IMR-90 (cell line): ENCODE results near the gene LIN52. TPM values are rescaled to one million over a fixed set of nuclear protein-coding genes. Genes with fewer than 3 reads are reported as not detected.

ENCODE experiments used
- ATAC-seq: fragments of 200-7000 bp; cut with Tn5 transposase; 2 replicates; pipeline ENCODE4 v1.9.1; 2020; ENCODE audit warnings: low read depth, mild to moderate bottlenecking, moderate library complexity
- BruUV-seq: library from RNA; stranded (reverse); fragments of 400-500 nt; replicated peaks from 2 replicates; lab custom pipeline; 2021; lab: Mats Ljungman, UMichigan
- CTCF ChIA-PET: fragments of 300-600 bp; formaldehyde crosslinking; extraction: SDS; loops from one replicate; lab custom pipeline; 2021; ENCODE audit warnings: antibody characterized with exemption; lab: Yijun Ruan, JAX
- POLR2A ChIA-PET: fragments of 300-600 bp; sonication (Branson Sonifier 250); formaldehyde crosslinking; loops from one replicate; lab custom pipeline; 2022; ENCODE audit warnings: antibody characterized with exemption; ENCODE audit not compliant: unreplicated experiment; lab: Charles Lee
- DNase-seq: peaks from one replicate; pipeline ENCODE4 v3.0.0; 2013
- H2AFZ ChIP-seq: replicated peaks from 2 replicates; pipeline ENCODE3; 2013; ENCODE audit warnings: low read length, mild to moderate bottlenecking; ENCODE audit not compliant: poor library complexity
- H2AK5ac ChIP-seq: 2 replicates; pipeline ENCODE4 v1.6.1; 2013; ENCODE audit warnings: low read depth, low read length, inconsistent platforms
- H2AK9ac ChIP-seq: replicated peaks from 2 replicates; pipeline ENCODE3; 2013; ENCODE audit warnings: mild to moderate bottlenecking, low read depth, low read length, moderate library complexity; ENCODE audit not compliant: poor library complexity
- H2BK120ac ChIP-seq: 2 replicates; pipeline ENCODE4 v1.6.1; 2013; ENCODE audit warnings: low read depth, low read length, inconsistent platforms
- H2BK15ac ChIP-seq: 3 replicates; pipeline ENCODE4 v1.6.1; 2013; ENCODE audit warnings: low read depth, low read length, inconsistent platforms
- H2BK20ac ChIP-seq: 2 replicates; pipeline ENCODE4 v1.6.1; 2013; ENCODE audit warnings: low read depth, mild to moderate bottlenecking, inconsistent platforms, low read length, moderate library complexity
- H2BK5ac ChIP-seq: 2 replicates; pipeline ENCODE4 v1.6.1; 2013; ENCODE audit warnings: mild to moderate bottlenecking, low read depth, low read length, inconsistent platforms; ENCODE audit not compliant: poor library complexity, severe bottlenecking
- H3K14ac ChIP-seq: replicated peaks from 2 replicates; pipeline ENCODE4 v1.6.1; 2013; ENCODE audit warnings: low read depth, low read length, inconsistent platforms
- H3K18ac ChIP-seq: 2 replicates; pipeline ENCODE4 v1.6.1; 2013; ENCODE audit warnings: low read depth, low read length, control low read depth
- H3K23ac ChIP-seq: 2 replicates; pipeline ENCODE4 v1.6.1; 2013; ENCODE audit warnings: low read depth, low read length, inconsistent platforms
- H3K27ac ChIP-seq: 2 replicates; pipeline ENCODE4 v1.5.1; 2013; ENCODE audit warnings: mild to moderate bottlenecking, control low read depth, low read length; ENCODE audit not compliant: insufficient read depth
- H3K27me3 ChIP-seq: 2 replicates; pipeline ENCODE4 v1.6.1; 2013; ENCODE audit warnings: low read length; ENCODE audit not compliant: control insufficient read depth, insufficient read depth
- H3K36me3 ChIP-seq: 2 replicates; pipeline ENCODE4 v1.6.1; 2013; ENCODE audit warnings: low read length, mixed read lengths; ENCODE audit not compliant: control insufficient read depth, insufficient read depth
- H3K4ac ChIP-seq: 2 replicates; pipeline ENCODE4 v1.6.1; 2013; ENCODE audit warnings: low read depth, low read length, inconsistent platforms
- H3K4me1 ChIP-seq: 2 replicates; pipeline ENCODE4 v1.6.1; 2013; ENCODE audit warnings: low read length, mixed read lengths; ENCODE audit not compliant: control insufficient read depth, insufficient read depth
- H3K4me2 ChIP-seq: 2 replicates; pipeline ENCODE4 v1.6.1; 2013; ENCODE audit warnings: low read depth, mild to moderate bottlenecking, control low read depth, low read length, moderate library complexity
- H3K4me3 ChIP-seq: 2 replicates; pipeline ENCODE4 v1.5.1; 2013; ENCODE audit warnings: low read depth, mild to moderate bottlenecking, control low read depth, low read length, moderate library complexity; ENCODE audit not compliant: insufficient read depth
- H3K56ac ChIP-seq: 2 replicates; pipeline ENCODE4 v1.6.1; 2013; ENCODE audit warnings: low read length, inconsistent platforms; ENCODE audit not compliant: insufficient read depth; ENCODE audit errors: extremely low read depth
- H3K79me1 ChIP-seq, 2 experiments: 2 replicates each; pipeline ENCODE4 v1.6.1; 2013; ENCODE audit warnings: low read length in 2 of 2, inconsistent platforms in 1 of 2, low read depth in 1 of 2
- H3K9ac ChIP-seq: 2 replicates; pipeline ENCODE4 v1.6.1; 2013; ENCODE audit warnings: low read depth, low read length, control low read depth
- H3K9me1 ChIP-seq: 2 replicates; pipeline ENCODE4 v1.6.1; 2013; ENCODE audit warnings: low read length, inconsistent platforms; ENCODE audit not compliant: insufficient read depth
- H3K9me3 ChIP-seq: 2 replicates; pipeline ENCODE4 v1.6.1; 2013; ENCODE audit warnings: low read length; ENCODE audit not compliant: control insufficient read depth, insufficient read depth
- H4K20me1 ChIP-seq: 2 replicates; pipeline ENCODE4 v1.6.1; 2013; ENCODE audit warnings: low read length, inconsistent platforms; ENCODE audit not compliant: insufficient read depth
- H4K5ac ChIP-seq: 2 replicates; pipeline ENCODE4 v1.6.1; 2013; ENCODE audit warnings: mild to moderate bottlenecking, low read depth, low read length, control low read depth
- H4K8ac ChIP-seq, 2 experiments: 2 replicates each; pipeline ENCODE4 v1.6.1; 2013; ENCODE audit warnings: low read depth in 2 of 2, low read length in 2 of 2, control low read depth in 1 of 2, inconsistent platforms in 1 of 2
- H4K91ac ChIP-seq: 2 replicates; pipeline ENCODE4 v1.6.1; 2013; ENCODE audit warnings: low read depth, low read length, inconsistent platforms; ENCODE audit not compliant: insufficient read depth
- CHD1 ChIP-seq: IDR thresholded peaks from 2 replicates; pipeline ENCODE4 v1.6.1; 2012; ENCODE audit warnings: low read depth, low read length, improper control_type of control experiment
- CTCF ChIP-seq: conservative IDR thresholded peaks from 2 replicates; pipeline ENCODE4 v1.5.1; 2012; ENCODE audit warnings: mild to moderate bottlenecking, low read depth, low read length, improper control_type of control experiment
- ELK1 ChIP-seq: fragments of 150-350 bp; IDR thresholded peaks from 2 replicates; pipeline ENCODE4 v1.6.1; 2016; ENCODE audit warnings: low read depth, mild to moderate bottlenecking, low read length, moderate library complexity, borderline replicate concordance
- MAFK ChIP-seq: IDR thresholded peaks from 2 replicates; pipeline ENCODE4 v1.6.1; 2012; ENCODE audit warnings: low read depth, low read length, improper control_type of control experiment
- MXI1 ChIP-seq: IDR thresholded peaks from 2 replicates; pipeline ENCODE4 v1.6.1; 2012; ENCODE audit warnings: low read depth, mild to moderate bottlenecking, low read length, moderate library complexity, borderline replicate concordance
- NFE2L2 ChIP-seq: fragments of 150-350 bp; IDR thresholded peaks from 2 replicates; pipeline ENCODE4 v1.6.1; 2016; ENCODE audit warnings: low read depth, mild to moderate bottlenecking, low read length
- POLR2A ChIP-seq: IDR thresholded peaks from 2 replicates; pipeline ENCODE4 v1.6.1; 2012; ENCODE audit warnings: mild to moderate bottlenecking, low read depth, low read length
- RAD21 ChIP-seq: IDR thresholded peaks from 2 replicates; pipeline ENCODE4 v1.6.1; 2012; ENCODE audit warnings: low read length, improper control_type of control experiment
- RCOR1 ChIP-seq: IDR thresholded peaks from 2 replicates; pipeline ENCODE4 v1.6.1; 2012; ENCODE audit warnings: mild to moderate bottlenecking, low read length, improper control_type of control experiment; ENCODE audit not compliant: insufficient replicate concordance
- SMC3 ChIP-seq: fragments of 150-350 bp; IDR thresholded peaks from 2 replicates; pipeline ENCODE4 v1.6.1; 2016; ENCODE audit warnings: low read depth, mild to moderate bottlenecking, antibody characterized with exemption, low read length, moderate library complexity
- WGBS, 2 experiments: methylation state at CpG; one replicate each; pipeline versions ENCODE4 v1.1.5 to v1.1.7; 2013; ENCODE audit warnings: missing lambda C conversion rate in 2 of 2; ENCODE audit not compliant: insufficient read length in 1 of 2; ENCODE audit errors: extremely low coverage in 2 of 2; 5-methylcytosine and 5-hydroxymethylcytosine counted together
- dilution Hi-C: fragments of 300-500 bp; cut with HindIII; formaldehyde crosslinking; loops from one replicate; pipeline ENCODE4 v1.14.3; 2018; ENCODE audit warnings: low sequenced_read_pairs; ENCODE audit not compliant: unreplicated experiment
- in situ Hi-C: fragments of 300-500 bp; cut with MboI; formaldehyde crosslinking; loops from 3 replicates; pipeline ENCODE4 v1.14.3; 2019; ENCODE audit warnings: low sequenced_read_pairs, inconsistent platforms, mixed read lengths
- intact Hi-C: fragments of 100-400 bp; cut with micrococcal nuclease; formaldehyde crosslinking; loops from 2 replicates; pipeline ENCODE4 v1.10.0; 2022
- polyA plus RNA-seq, 3 experiments: library from polyadenylated mRNA; depleted of rRNA; stranded (reverse); fragments of >200 nt; gene quantifications; 2 replicates each; pipeline ENCODE4 v1.2.3, GENCODE V29; 2012; ENCODE audit warnings: low replicate concordance in 1 of 3
- total RNA-seq: library from RNA; depleted of rRNA; stranded (reverse); fragments of >200 nt; gene quantifications from 2 replicates; pipeline ENCODE4 v1.2.3, GENCODE V29; 2012

The LIN52 gene
- total and polyA plus RNA-seq, 2 of the 4 experiments (the other 2 are of a cell fraction), result 6.1 to 11.5 TPM

- Histone ChIP-seq H3K4me3 (no peak overlapping the region), H3K9me1 (no peaks in the 10 kb centered on the region), H4K20me1 (no peaks in the 10 kb centered on the region), H3K4ac (no peak overlapping the region), H3K79me1 (no peaks in the 10 kb centered on the region; a peak in 1 of 4 replicates), H2AK9ac (no peak overlapping the region), H3K27ac (no peak overlapping the region), H4K91ac (no peak overlapping the region), H2AK5ac (no peak overlapping the region), H2BK20ac (no peak overlapping the region), H3K4me1 (no peaks in the 10 kb centered on the region), H2BK5ac (no peak overlapping the region), H4K5ac (no peak overlapping the region), H2AFZ (no peak overlapping the region), H3K14ac (no peak overlapping the region), H3K18ac (no peak overlapping the region), H3K9ac (no peak overlapping the region), H2BK120ac (no peak overlapping the region), H3K23ac (no peak overlapping the region), H2BK15ac (no peak overlapping the region), H3K9me3 (no peaks in the 10 kb centered on the region), H3K4me2 (no peak overlapping the region), H3K27me3 (no peaks in the 10 kb centered on the region), H3K56ac (no peak overlapping the region), H3K36me3 (peaks cover 1% of the 10 kb centered on the region; the same call in 1 of the 2 replicates), H4K8ac (no peak overlapping the region)
- WGBS, 2 experiments, result no CpG with 5 or more reads among the region's 1 CpG
- TF ChIP-seq SMC3, result no peak
- TF ChIP-seq ELK1, result no peak
- no peak for TF ChIP-seq CTCF
- no peak for TF ChIP-seq MXI1
- TF ChIP-seq RCOR1, result no peak
- TF ChIP-seq POLR2A, result no peak
- no peak for TF ChIP-seq MAFK
- no peak for TF ChIP-seq RAD21
- TF ChIP-seq NFE2L2, result no peak
- no peak for TF ChIP-seq CHD1
- in situ Hi-C loops (no loop called here), dilution Hi-C loops (no loop called here), intact Hi-C loops (no loop called here)
- ChIA-PET POLR2A (no interaction called here), CTCF (no interaction called here)
- no TSS peak for BruUV-seq
- ATAC-seq, result no peak
- no peak for DNase-seq
Observed at GRCh38 chr14:74147571-74147970, 62.8 kb downstream of the LIN52 start.
